ENCODE results near the gene DYNLL1. TPM values are rescaled to one million over a fixed set of nuclear protein-coding genes. Genes with fewer than 3 reads are reported as not detected.

The DYNLL1 gene
- total and polyA plus RNA-seq, 2 of the 4 experiments (the other 2 are of a cell fraction), result 663 to 696 TPM

GRCh38 chr12:120542166-120542565 lies 46.3 kb downstream of the DYNLL1 start:
- Histone ChIP-seq H2AFZ (replicated peaks; ENCODE audit: low read length, poor library complexity) (no peak overlapping the region), H3K9me1 (ENCODE audit: insufficient read depth, low read length) (peaks cover 15% of the 10 kb centered on the region), H3K4me2 (ENCODE audit: low read depth, low read length) (no peak overlapping the region), H3K27me3 (ENCODE audit: control insufficient read depth, insufficient read depth, low read length) (no peaks in the 10 kb centered on the region), H3K9me3 (ENCODE audit: control insufficient read depth, insufficient read depth, low read length) (no peaks in the 10 kb centered on the region), H2BK15ac (ENCODE audit: low read depth, low read length) (no peak overlapping the region), H4K20me1 (ENCODE audit: insufficient read depth, low read length) (peaks cover 83% of the 10 kb centered on the region), H4K5ac (ENCODE audit: low read depth, low read length) (no peak overlapping the region), H3K4me3 (ENCODE audit: insufficient read depth, low read depth, low read length) (no peak overlapping the region), H3K9ac (ENCODE audit: low read depth, low read length) (no peak overlapping the region), H2BK120ac (ENCODE audit: low read depth, low read length) (no peak overlapping the region), H3K14ac (replicated peaks; ENCODE audit: low read depth, low read length) (no peak overlapping the region), H3K79me1 (ENCODE audit: low read depth in 1 of 2, low read length in 2 of 2) (peaks cover 28 to 74% of the 10 kb centered on the region in 2 experiments), H3K4me1 (ENCODE audit: control insufficient read depth, insufficient read depth, low read length) (peaks cover 4% of the 10 kb centered on the region; the same call in 1 of the 2 replicates), H3K18ac (ENCODE audit: low read depth, low read length) (no peak overlapping the region), H3K27ac (ENCODE audit: insufficient read depth, low read length) (no peak overlapping the region), H4K8ac (ENCODE audit: low read depth in 2 of 2, low read length in 2 of 2) (no peak overlapping the region), H3K56ac (ENCODE audit: extremely low read depth, insufficient read depth, low read length) (no peak overlapping the region), H3K36me3 (ENCODE audit: control insufficient read depth, insufficient read depth, low read length) (peaks cover 9% of the 10 kb centered on the region), H2BK5ac (ENCODE audit: low read depth, low read length, poor library complexity, severe bottlenecking) (no peak overlapping the region), H3K23ac (ENCODE audit: low read depth, low read length) (no peak overlapping the region), H2AK9ac (replicated peaks; ENCODE audit: low read depth, low read length, poor library complexity) (no peak overlapping the region), H4K91ac (ENCODE audit: insufficient read depth, low read depth, low read length) (no peak overlapping the region), H2AK5ac (ENCODE audit: low read depth, low read length) (no peak overlapping the region), H2BK20ac (ENCODE audit: low read depth, low read length) (no peak overlapping the region), H3K4ac (ENCODE audit: low read depth, low read length) (no peak overlapping the region)
- ChIA-PET CTCF (no interaction called here), POLR2A (ENCODE audit: unreplicated experiment) (no interaction called here)
- in situ Hi-C loops (cut with MboI; ENCODE audit: low sequenced_read_pairs), result no loop called here
- WGBS, 2 experiments (ENCODE audit: extremely low coverage in 2 of 2, insufficient read length in 1 of 2), result 100% methylated on average over 2 of the region's 5 CpGs; no CpG with 5 or more reads in 1 of the 2 experiments
- no peak for DNase-seq
- no TSS peak for BruUV-seq (replicated peaks)
- intact Hi-C loops (cut with micrococcal nuclease), result no loop called here
- TF ChIP-seq MXI1 (IDR thresholded peaks at IDR 0.05; ENCODE audit: borderline replicate concordance, low read depth, low read length), result no peak
- TF ChIP-seq POLR2A (IDR thresholded peaks at IDR 0.05; ENCODE audit: low read depth, low read length), result no peak
- no peak for TF ChIP-seq RCOR1 (IDR thresholded peaks at IDR 0.05; ENCODE audit: insufficient replicate concordance, low read length)
- no peak for TF ChIP-seq NFE2L2 (IDR thresholded peaks at IDR 0.05; ENCODE audit: low read depth, low read length)
- TF ChIP-seq CEBPB (IDR thresholded peaks at IDR 0.05; ENCODE audit: low read depth, low read length), result no peak
- no peak for TF ChIP-seq RFX5 (IDR thresholded peaks at IDR 0.05; ENCODE audit: low read depth, low read length)
- TF ChIP-seq USF2 (IDR thresholded peaks at IDR 0.05; ENCODE audit: low read depth, low read length), result no peak
- TF ChIP-seq SMC3 (IDR thresholded peaks at IDR 0.05; ENCODE audit: low read depth, low read length), result no peak
- no peak for TF ChIP-seq RAD21 (IDR thresholded peaks at IDR 0.05; ENCODE audit: low read length)
- no peak for TF ChIP-seq BHLHE40 (IDR thresholded peaks at IDR 0.05; ENCODE audit: low read depth, low read length)
- TF ChIP-seq FOS (IDR thresholded peaks at IDR 0.05; ENCODE audit: low read depth, low read length), result no peak
- TF ChIP-seq CHD1 (IDR thresholded peaks at IDR 0.05; ENCODE audit: low read depth, low read length), result no peak
- no peak for TF ChIP-seq CTCF (conservative IDR thresholded peaks at IDR 0.05; ENCODE audit: low read depth, low read length)
- TF ChIP-seq ELK1 (IDR thresholded peaks at IDR 0.05; ENCODE audit: borderline replicate concordance, low read depth, low read length), result no peak
- TF ChIP-seq MAZ (IDR thresholded peaks at IDR 0.05; ENCODE audit: borderline replicate concordance, low read depth, low read length), result no peak
- no peak for TF ChIP-seq MAFK (IDR thresholded peaks at IDR 0.05; ENCODE audit: low read depth, low read length)
- no peak for ATAC-seq (ENCODE audit: low read depth)
- dilution Hi-C loops (cut with HindIII; ENCODE audit: low sequenced_read_pairs, unreplicated experiment), result no loop called here

All from IMR-90 (cell line).